Measurements from ENCODE around the gene ANAPC7. TPM values are rescaled to one million over a fixed set of nuclear protein-coding genes. Genes with fewer than 3 reads are reported as not detected.
A peak's percentile ranks its signal among the peaks of the same experiment; 100 is the strongest.

ANAPC7 gene
- total and polyA plus RNA-seq, 9 of the 15 experiments (the other 6 are each of a cell fraction or from before 2014, with no cell fraction given) = 46.7 to 158 (median 109) TPM

DNA sequence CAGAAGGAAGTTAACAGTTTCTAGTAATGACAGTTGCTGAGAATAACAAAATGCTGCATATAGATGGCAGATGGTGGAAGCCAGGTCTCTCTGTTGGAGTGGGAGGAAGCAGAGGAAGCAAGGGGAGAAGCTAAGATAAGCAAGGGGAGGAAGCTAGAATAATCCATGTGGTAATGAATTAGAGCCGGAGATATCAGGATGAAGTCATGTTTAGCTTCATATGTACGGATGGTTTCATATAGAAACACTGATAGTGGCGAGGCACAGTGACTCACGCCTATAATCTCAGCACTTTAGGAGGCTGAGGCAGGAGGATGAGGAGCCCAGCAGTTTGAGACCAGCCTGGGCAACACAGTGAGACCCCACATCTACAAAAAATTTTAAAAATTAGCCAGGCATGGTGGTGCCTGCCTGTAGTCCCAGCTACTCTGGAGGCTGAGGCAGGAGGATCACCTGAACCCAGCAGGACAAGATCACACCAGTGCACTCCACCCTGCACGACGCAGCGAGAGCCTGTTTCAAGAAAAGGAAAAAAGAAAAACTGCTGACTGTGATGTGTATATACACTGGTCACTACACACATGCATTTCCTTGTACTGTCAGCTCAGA, 49.2 kb downstream of the ANAPC7 start (continued):
- TF ChIP-seq PHF8 (IDR thresholded peaks at IDR 0.05; ENCODE audit: borderline replicate concordance, low read length) = no peak
- TF ChIP-seq U2AF1 (optimal IDR thresholded peaks at IDR 0.05; ENCODE audit: low read depth, low read length) = no peak
- TF ChIP-seq DMBX1 (CRISPR knock-in tag; IDR thresholded peaks at IDR 0.05; ENCODE audit: borderline replicate concordance) = peak; percentile 83; the same call in 1 of the 2 replicates
- no peak for TF ChIP-seq SMARCB1 (IDR thresholded peaks at IDR 0.05; ENCODE audit: insufficient read length, low read depth)
- no peak for TF ChIP-seq U2AF2 (optimal IDR thresholded peaks at IDR 0.05; ENCODE audit: low read depth, low read length)
- no peak for TF ChIP-seq BRCA1 (IDR thresholded peaks at IDR 0.05)
- TF ChIP-seq BRCA1 (CRISPR knock-in tag; IDR thresholded peaks at IDR 0.05) = no peak
- peak; percentile 82; the same call in 1 of the 2 replicates for TF ChIP-seq EHMT2 (IDR thresholded peaks at IDR 0.05)
- TF ChIP-seq KAT8 (IDR thresholded peaks at IDR 0.05; ENCODE audit: low read depth) = no peak
- TF ChIP-seq ZNF695 (CRISPR knock-in tag; IDR thresholded peaks at IDR 0.05) = no peak
- no peak for TF ChIP-seq PCBP2 (IDR thresholded peaks at IDR 0.05; ENCODE audit: low read depth, low read length, poor library complexity, severe bottlenecking)
- TF ChIP-seq KLF16 (IDR thresholded peaks at IDR 0.05) = peak; percentile 98
- TF ChIP-seq RREB1 (CRISPR knock-in tag; IDR thresholded peaks at IDR 0.05) = no peak
- no peak for TF ChIP-seq IRF2 (CRISPR knock-in tag; IDR thresholded peaks at IDR 0.05)
- TF ChIP-seq STAG1 (CRISPR knock-in tag; IDR thresholded peaks at IDR 0.05; ENCODE audit: borderline replicate concordance) = no peak
- TF ChIP-seq ZNF785 (CRISPR knock-in tag; IDR thresholded peaks at IDR 0.05) = no peak
- peak; percentile 96 for TF ChIP-seq TRIM24 (IDR thresholded peaks at IDR 0.05)
- TF ChIP-seq POU5F1 (IDR thresholded peaks at IDR 0.05; ENCODE audit: borderline replicate concordance, low read depth, low read length, partially characterized antibody) = no peak
- no peak for TF ChIP-seq ZNF140 (CRISPR knock-in tag; IDR thresholded peaks at IDR 0.05)
- TF ChIP-seq HOMEZ (CRISPR knock-in tag; IDR thresholded peaks at IDR 0.05) = no peak
- TF ChIP-seq KDM2B (CRISPR knock-in tag; IDR thresholded peaks at IDR 0.05) = no peak
- peak; percentile 31 for TF ChIP-seq FOS (IDR thresholded peaks at IDR 0.05; ENCODE audit: extremely low read depth, insufficient read length)
